Left forelimb (tissue), 1 donor: ENCODE measurements around the gene MEPCE.

Experiments
- DNase-seq: peaks from one replicate; pipeline ENCODE4 v3.0.0-alpha.2; 2018; ENCODE audit warnings: low spot score

The MEPCE gene

GRCh38 chr7:100407285-100408180 is 22.1 kb upstream of the MEPCE start:
- no peak for DNase-seq

GRCh38 chr7:100411101-100411500 is 18.5 kb upstream of the MEPCE start:
- no peak for DNase-seq

GRCh38 chr7:100413346-100413745 is 16.3 kb upstream of the MEPCE start:
- no peak for DNase-seq

GRCh38 chr7:100413889-100414288 is 15.7 kb upstream of the MEPCE start:
- no peak for DNase-seq

GRCh38 chr7:100415448-100415847 is 14.2 kb upstream of the MEPCE start:
- no peak for DNase-seq

- no peak for DNase-seq
Observed at GRCh38 chr7:100418930-100419659, 10.5 kb upstream of the MEPCE start.

- DNase-seq: no peak
Observed at GRCh38 chr7:100419660-100420226, 9.9 kb upstream of the MEPCE start.

GRCh38 chr7:100423315-100423714 is 6.3 kb upstream of the MEPCE start:
- DNase-seq: no peak

GRCh38 chr7:100425347-100425746 is 4.3 kb upstream of the MEPCE start:
- no peak for DNase-seq

GRCh38 chr7:100426516-100426915 is 3.1 kb upstream of the MEPCE start:
- DNase-seq: no peak

GRCh38 chr7:100427762-100428198 is 1.9 kb upstream of the MEPCE start:
- no peak for DNase-seq

- peak; percentile 97 for DNase-seq
Observed at GRCh38 chr7:100428199-100428966, 1.2 kb upstream of the MEPCE start, which contains the start of gene ZCWPW1. Gene ZCWPW1 (minus strand): TSS chr7:100428703. CDS start chr7:100420649, 8,054 bp downstream.

GRCh38 chr7:100428967-100429636 is 529 bp upstream of the MEPCE start:
- DNase-seq: peak; percentile 100

GRCh38 chr7:100430493-100431285 is 1.1 kb downstream of the MEPCE start:
- DNase-seq: no peak

- DNase-seq: no peak
Observed at GRCh38 chr7:100431286-100431735, 1.7 kb downstream of the MEPCE start.

- no peak for DNase-seq
Observed at GRCh38 chr7:100432053-100432452, 2.4 kb downstream of the MEPCE start.

GRCh38 chr7:100432621-100433275 is 3.1 kb downstream of the MEPCE start:
- DNase-seq: no peak

- no peak for DNase-seq
Observed at GRCh38 chr7:100433276-100433591, 3.6 kb downstream of the MEPCE start.

GRCh38 chr7:100433592-100434296 is 4.1 kb downstream of the MEPCE start:
- no peak for DNase-seq
